Testis (tissue), 2 donors: ENCODE results near the gene HDGFL2.

Experiments
- POLR2A ChIP-seq: fragments of 450-650 bp; IDR thresholded peaks from one replicate; pipeline ENCODE4 v1.6.1; 2017; ENCODE audit warnings: antibody characterized with exemption, mild to moderate bottlenecking, moderate library complexity
- TF ChIP-seq, protein P1 (sequence below), 3 experiments: fragments of 450-650 bp in 2 of 3; fragments of 200-600 bp in 1 of 3; sonication (generic) in 1 of 3; IDR thresholded peaks; one replicate each; pipeline ENCODE4 v1.5.1; 2016 to 2019; ENCODE audit warnings: antibody characterized with exemption in 3 of 3, mild to moderate bottlenecking in 2 of 3, moderate library complexity in 1 of 3

DNA sequence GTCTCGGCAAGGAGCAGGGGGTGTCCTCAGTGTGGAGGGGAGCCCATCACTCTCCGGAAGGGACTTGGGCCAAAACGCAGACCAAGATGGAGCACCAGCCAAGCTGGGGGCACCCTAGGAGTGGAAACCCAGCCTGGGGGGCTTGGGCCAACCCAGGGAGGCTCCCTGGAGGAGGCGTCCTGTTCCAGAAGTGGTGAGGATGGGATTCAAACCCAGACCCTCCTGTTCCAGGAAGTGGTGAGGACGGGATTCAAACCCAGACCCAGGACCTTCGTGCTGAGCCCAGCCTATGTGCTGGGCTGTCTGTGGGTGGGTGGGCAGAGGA lies 47.0 kb downstream of the HDGFL2 start:
- TF ChIP-seq, protein P1, sequence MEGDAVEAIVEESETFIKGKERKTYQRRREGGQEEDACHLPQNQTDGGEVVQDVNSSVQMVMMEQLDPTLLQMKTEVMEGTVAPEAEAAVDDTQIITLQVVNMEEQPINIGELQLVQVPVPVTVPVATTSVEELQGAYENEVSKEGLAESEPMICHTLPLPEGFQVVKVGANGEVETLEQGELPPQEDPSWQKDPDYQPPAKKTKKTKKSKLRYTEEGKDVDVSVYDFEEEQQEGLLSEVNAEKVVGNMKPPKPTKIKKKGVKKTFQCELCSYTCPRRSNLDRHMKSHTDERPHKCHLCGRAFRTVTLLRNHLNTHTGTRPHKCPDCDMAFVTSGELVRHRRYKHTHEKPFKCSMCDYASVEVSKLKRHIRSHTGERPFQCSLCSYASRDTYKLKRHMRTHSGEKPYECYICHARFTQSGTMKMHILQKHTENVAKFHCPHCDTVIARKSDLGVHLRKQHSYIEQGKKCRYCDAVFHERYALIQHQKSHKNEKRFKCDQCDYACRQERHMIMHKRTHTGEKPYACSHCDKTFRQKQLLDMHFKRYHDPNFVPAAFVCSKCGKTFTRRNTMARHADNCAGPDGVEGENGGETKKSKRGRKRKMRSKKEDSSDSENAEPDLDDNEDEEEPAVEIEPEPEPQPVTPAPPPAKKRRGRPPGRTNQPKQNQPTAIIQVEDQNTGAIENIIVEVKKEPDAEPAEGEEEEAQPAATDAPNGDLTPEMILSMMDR (IDR thresholded peaks at IDR 0.05), result no peak
- no peak for TF ChIP-seq POLR2A
